Dermis microvascular lymphatic vessel endothelial cell (primary cell): ENCODE measurements around the gene COL8A2. TPM values are rescaled to one million over a fixed set of nuclear protein-coding genes. Genes with fewer than 3 reads are reported as not detected.

ENCODE experiments used
- DNase-seq, 2 donors: peaks; one replicate each; pipeline versions ENCODE4 v3.0.0 to v3.0.0-alpha.2; 2010; ENCODE audit warnings: low read depth in 2 of 2
- total RNA-seq: library from RNA; depleted of rRNA; stranded (reverse); fragments of >200 nt; gene quantifications from 2 replicates; pipeline ENCODE4 v1.2.1, GENCODE V29; 2014

The COL8A2 gene
- total RNA-seq, 1 donor from 2014 or later, result 1.0 TPM

GRCh38 chr1:36067871-36068270, 57.2 kb downstream of the COL8A2 start:
- DNase-seq, result no peak

- DNase-seq, result no peak
Measured at GRCh38 chr1:36062315-36062714, 62.7 kb downstream of the COL8A2 start.

DNA sequence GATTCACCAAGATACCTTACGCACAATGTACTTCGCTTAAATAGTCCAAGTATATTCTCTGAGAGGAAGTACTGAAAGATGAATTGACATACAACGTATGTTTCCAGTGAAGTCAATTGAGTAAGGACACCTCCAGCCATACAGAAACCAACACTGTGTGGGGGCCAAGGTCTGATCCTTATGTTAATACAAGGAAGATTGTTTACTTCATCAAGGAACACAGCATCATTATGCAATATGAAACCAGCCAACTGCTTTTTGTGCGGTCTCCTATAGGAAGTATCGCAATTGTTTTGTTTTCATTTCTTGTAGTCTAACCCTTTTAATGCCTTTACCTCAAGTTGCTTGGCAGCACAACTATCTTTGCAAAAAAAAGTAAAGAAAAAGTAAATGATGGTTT, 69.3 kb downstream of the COL8A2 start:
- no peak for DNase-seq

GRCh38 chr1:36053978-36054377, 71.0 kb downstream of the COL8A2 start:
- no peak for DNase-seq

DNA sequence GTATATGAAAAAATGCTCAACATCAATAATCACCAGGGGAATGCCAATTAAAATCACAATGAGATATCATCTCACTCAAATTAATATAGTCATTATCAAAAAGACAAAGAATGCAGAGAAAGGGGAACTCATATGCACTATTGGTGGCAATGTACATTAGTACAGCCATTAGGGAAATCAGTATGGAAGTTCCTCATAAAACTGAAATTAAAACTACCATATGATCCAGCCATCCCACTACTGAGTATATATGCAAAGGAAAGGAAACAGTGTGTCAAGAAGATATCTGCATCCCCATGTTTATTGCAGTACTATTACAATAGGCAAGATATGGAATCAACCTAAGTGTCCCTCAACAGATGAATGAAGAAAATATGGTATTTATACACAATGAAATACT, 73.2 kb downstream of the COL8A2 start:
- no peak for DNase-seq

Other genes with a start within 250 kb of the COL8A2 start
- 9.2 and 12.5 TPM in 2 replicates for gene AGO1, start 242.0 kb downstream of the COL8A2 start, total RNA-seq
- gene AGO3, start 194.1 kb downstream of the COL8A2 start, total RNA-seq, result 6.8 and 10.6 TPM in 2 replicates
- gene TEKT2, start 41.1 kb downstream of the COL8A2 start, total RNA-seq, result 0.25 and 0.26 TPM in 2 replicates
- 26.7 and 36.2 TPM in 2 replicates for gene ADPRS, start 36.3 kb downstream of the COL8A2 start, total RNA-seq
- gene TRAPPC3, start 24.3 kb upstream of the COL8A2 start, total RNA-seq, result 72.7 and 76.4 TPM in 2 replicates
- gene MAP7D1, start 30.9 kb upstream of the COL8A2 start, total RNA-seq, result 41.0 and 51.6 TPM in 2 replicates
- 115 and 117 TPM in 2 replicates for gene THRAP3, start 99.2 kb upstream of the COL8A2 start, total RNA-seq
- 0.51 and 0.63 TPM in 2 replicates for gene SH3D21, start 181.1 kb upstream of the COL8A2 start, total RNA-seq
- 71.5 and 102 TPM in 2 replicates for gene EVA1B, start 198.4 kb upstream of the COL8A2 start, total RNA-seq